Hematopoietic multipotent progenitor cell (in vitro differentiated cells): ENCODE results near the gene DCAF15. TPM values are rescaled to one million over a fixed set of nuclear protein-coding genes. Genes with fewer than 3 reads are reported as not detected.

Experiments used
- DNase-seq, 3 donors: peaks; one replicate each; pipeline ENCODE4 v3.0.0-alpha.2; 2011 to 2015; ENCODE audit warnings: low read depth in 2 of 3, low spot score in 2 of 3
- total RNA-seq: library from RNA; depleted of rRNA; stranded (reverse); fragments of >200 nt; gene quantifications from one replicate; pipeline ENCODE4 v1.2.3, GENCODE V29; 2012

The DCAF15 gene
- total RNA-seq, 1 donor = 61.9 TPM

- DNase-seq = no peak
These were observed 37.2 kb downstream of the DCAF15 start for GRCh38 chr19:13989487-13989886.

- no peak for DNase-seq
These were observed 37.8 kb downstream of the DCAF15 start for GRCh38 chr19:13990085-13990484.

GRCh38 chr19:13992025-13992424 lies 39.7 kb downstream of the DCAF15 start:
- DNase-seq = no peak

- no peak for DNase-seq
These were observed 41.4 kb downstream of the DCAF15 start for GRCh38 chr19:13993590-13994300.

- DNase-seq = no peak
These were observed 42.9 kb downstream of the DCAF15 start for GRCh38 chr19:13995017-13995728.

GRCh38 chr19:13995878-13996765 lies 43.8 kb downstream of the DCAF15 start:
- DNase-seq = no peak

GRCh38 chr19:13996928-13997630 lies 44.8 kb downstream of the DCAF15 start:
- DNase-seq = no peak

- DNase-seq = no peak
These were observed 45.3 kb downstream of the DCAF15 start for GRCh38 chr19:13997631-13997962.

GRCh38 chr19:13998426-13998825 lies 46.1 kb downstream of the DCAF15 start:
- DNase-seq = no peak

- no peak for DNase-seq
These were observed 46.8 kb downstream of the DCAF15 start for GRCh38 chr19:13999085-13999484.

GRCh38 chr19:14000691-14001375 lies 48.5 kb downstream of the DCAF15 start:
- no peak for DNase-seq

- no peak for DNase-seq
These were observed 50.4 kb downstream of the DCAF15 start for GRCh38 chr19:14002571-14003250.

GRCh38 chr19:14003251-14004055 lies 51.1 kb downstream of the DCAF15 start:
- peak in 1 of 3 donors; percentile 47 for DNase-seq

- peak in 2 of 3 donors; percentile 46 to 48 for DNase-seq
These were observed 52.5 kb downstream of the DCAF15 start for GRCh38 chr19:14004619-14005348.

- DNase-seq = peak; percentile 86 to 94 (median 93)
These were observed 53.2 kb downstream of the DCAF15 start for GRCh38 chr19:14005349-14006084.

- peak; percentile 93 to 100 (median 100) for DNase-seq
These were observed 53.9 kb downstream of the DCAF15 start, which contains the start of gene RFX1 for GRCh38 chr19:14006085-14006765. Gene RFX1 (minus strand): TSS chr19:14006320. CDS start chr19:13993843, 12,477 bp downstream.
